ENCODE results near the gene ATP2A2.

DNA sequence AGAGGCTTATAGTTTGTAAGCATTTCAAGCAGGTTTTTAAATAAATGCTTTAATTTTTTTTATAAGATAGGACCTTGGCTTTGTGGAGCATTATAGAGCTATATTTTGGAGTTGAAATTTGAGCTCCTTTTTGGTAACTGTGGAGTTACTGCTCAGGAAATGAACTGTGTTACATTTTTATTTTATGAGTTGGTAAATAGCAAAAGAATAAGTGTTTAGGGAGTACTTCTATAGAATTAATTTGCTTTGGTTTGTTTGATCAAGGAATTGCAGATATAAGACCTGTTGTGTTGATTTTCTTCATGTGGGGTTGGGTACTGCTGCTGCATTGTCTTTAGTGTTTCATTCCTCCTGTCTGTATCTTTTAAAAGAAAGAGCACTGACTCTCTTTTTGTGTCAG, 3.5 kb downstream of the ATP2A2 start:
- TF ChIP-seq, protein P1, sequence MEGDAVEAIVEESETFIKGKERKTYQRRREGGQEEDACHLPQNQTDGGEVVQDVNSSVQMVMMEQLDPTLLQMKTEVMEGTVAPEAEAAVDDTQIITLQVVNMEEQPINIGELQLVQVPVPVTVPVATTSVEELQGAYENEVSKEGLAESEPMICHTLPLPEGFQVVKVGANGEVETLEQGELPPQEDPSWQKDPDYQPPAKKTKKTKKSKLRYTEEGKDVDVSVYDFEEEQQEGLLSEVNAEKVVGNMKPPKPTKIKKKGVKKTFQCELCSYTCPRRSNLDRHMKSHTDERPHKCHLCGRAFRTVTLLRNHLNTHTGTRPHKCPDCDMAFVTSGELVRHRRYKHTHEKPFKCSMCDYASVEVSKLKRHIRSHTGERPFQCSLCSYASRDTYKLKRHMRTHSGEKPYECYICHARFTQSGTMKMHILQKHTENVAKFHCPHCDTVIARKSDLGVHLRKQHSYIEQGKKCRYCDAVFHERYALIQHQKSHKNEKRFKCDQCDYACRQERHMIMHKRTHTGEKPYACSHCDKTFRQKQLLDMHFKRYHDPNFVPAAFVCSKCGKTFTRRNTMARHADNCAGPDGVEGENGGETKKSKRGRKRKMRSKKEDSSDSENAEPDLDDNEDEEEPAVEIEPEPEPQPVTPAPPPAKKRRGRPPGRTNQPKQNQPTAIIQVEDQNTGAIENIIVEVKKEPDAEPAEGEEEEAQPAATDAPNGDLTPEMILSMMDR (IDR thresholded peaks at IDR 0.05): no peak
- no peak for TF ChIP-seq POLR2AphosphoS5 (IDR thresholded peaks at IDR 0.05)
- no peak for TF ChIP-seq POLR2A (IDR thresholded peaks at IDR 0.05)
